HEK293T (cell line): ENCODE measurements around the gene ZDHHC7.

Experiments
- CTCF ChIA-PET: fragments of 350-600 bp; formaldehyde crosslinking; extraction: SDS; loops from one replicate; lab custom pipeline; 2021; ENCODE audit warnings: antibody characterized with exemption, inconsistent platforms; lab: Yijun Ruan, JAX
- POLR2A ChIA-PET: fragments of 350-600 bp; formaldehyde crosslinking; extraction: SDS; loops from one replicate; lab custom pipeline; 2020; ENCODE audit warnings: antibody characterized with exemption, inconsistent platforms; lab: Yijun Ruan, JAX
- DNase-seq: peaks from one replicate; pipeline ENCODE4 v3.0.0; 2012; ENCODE audit warnings: mixed read lengths; ENCODE audit errors: extremely low spot score
- ARNT ChIP-seq: fragments of 450-650 bp; IDR thresholded peaks from 2 replicates; pipeline ENCODE4 v1.6.1; 2017; ENCODE audit warnings: mild to moderate bottlenecking
- CTBP1 ChIP-seq: fragments of 450-650 bp; IDR thresholded peaks from 2 replicates; pipeline ENCODE4 v1.6.1; 2016; ENCODE audit warnings: borderline replicate concordance
- ELF4 ChIP-seq: fragments of 450-650 bp; IDR thresholded peaks from 2 replicates; pipeline ENCODE4 v1.6.1; 2017; ENCODE audit warnings: antibody characterized with exemption
- FOXA1 ChIP-seq: fragments of 450-650 bp; IDR thresholded peaks from 2 replicates; pipeline ENCODE4 v1.6.1; 2016; ENCODE audit warnings: mild to moderate bottlenecking
- FOXK2 ChIP-seq: fragments of 450-650 bp; IDR thresholded peaks from 2 replicates; pipeline ENCODE4 v1.6.1; 2016; ENCODE audit warnings: mild to moderate bottlenecking
- FOXM1 ChIP-seq: fragments of 450-650 bp; IDR thresholded peaks from 2 replicates; pipeline ENCODE4 v1.6.1; 2017; ENCODE audit warnings: mild to moderate bottlenecking, borderline replicate concordance
- HDGF ChIP-seq: fragments of 450-650 bp; IDR thresholded peaks from 2 replicates; pipeline ENCODE4 v1.6.1; 2017; ENCODE audit warnings: antibody characterized with exemption, borderline replicate concordance
- L3MBTL2 ChIP-seq: fragments of 450-650 bp; conservative IDR thresholded peaks from 2 replicates; pipeline ENCODE4 v1.6.1; 2016; ENCODE audit warnings: mild to moderate bottlenecking
- LEF1 ChIP-seq: fragments of 450-650 bp; IDR thresholded peaks from 2 replicates; pipeline ENCODE4 v1.6.1; 2017; ENCODE audit warnings: mild to moderate bottlenecking, borderline replicate concordance
- PKNOX1 ChIP-seq: fragments of 450-650 bp; IDR thresholded peaks from 2 replicates; pipeline ENCODE4 v1.6.1; 2016
- SP1 ChIP-seq: fragments of 450-650 bp; IDR thresholded peaks from 2 replicates; pipeline ENCODE4 v1.6.1; 2017
- SUZ12 ChIP-seq: fragments of 450-650 bp; IDR thresholded peaks from 2 replicates; pipeline ENCODE4 v1.6.1; 2016; ENCODE audit warnings: mild to moderate bottlenecking
- TARDBP ChIP-seq: fragments of 450-650 bp; IDR thresholded peaks from 2 replicates; pipeline ENCODE4 v1.6.1; 2016
- ZNF384 ChIP-seq: fragments of 450-650 bp; IDR thresholded peaks from 2 replicates; pipeline ENCODE4 v1.6.1; 2016

The ZDHHC7 gene

DNA sequence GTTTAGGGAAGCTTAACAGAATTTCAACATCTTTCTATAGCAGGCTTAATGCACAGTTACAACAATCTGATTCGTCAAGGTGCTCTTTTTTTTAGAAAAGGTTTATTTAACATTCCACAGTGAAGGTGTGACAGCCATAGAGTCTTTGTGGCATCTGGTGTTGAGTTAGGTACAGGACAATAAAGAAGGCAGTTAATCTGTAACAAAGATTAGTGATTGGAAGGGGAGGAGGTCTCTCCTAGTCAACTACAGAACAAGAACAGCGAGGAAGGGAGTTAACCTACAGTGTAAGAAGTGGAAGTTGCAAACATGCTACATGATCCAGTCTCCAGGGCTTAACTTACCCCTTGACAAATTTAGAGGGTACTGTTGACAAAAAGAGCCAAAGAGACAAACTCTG, 3.0 kb upstream of the ZDHHC7 start:
- ChIA-PET CTCF (no interaction called here), POLR2A (interaction anchor here (4.2 kb wide), 1 partner anchor 13 kb away, joined by 46 read pairs; the partner anchor contains the start of gene KIAA0513)
- no peak for TF ChIP-seq TARDBP
- no peak for TF ChIP-seq L3MBTL2
- TF ChIP-seq SP1, result no peak
- no peak for TF ChIP-seq FOXM1
- no peak for DNase-seq

DNA sequence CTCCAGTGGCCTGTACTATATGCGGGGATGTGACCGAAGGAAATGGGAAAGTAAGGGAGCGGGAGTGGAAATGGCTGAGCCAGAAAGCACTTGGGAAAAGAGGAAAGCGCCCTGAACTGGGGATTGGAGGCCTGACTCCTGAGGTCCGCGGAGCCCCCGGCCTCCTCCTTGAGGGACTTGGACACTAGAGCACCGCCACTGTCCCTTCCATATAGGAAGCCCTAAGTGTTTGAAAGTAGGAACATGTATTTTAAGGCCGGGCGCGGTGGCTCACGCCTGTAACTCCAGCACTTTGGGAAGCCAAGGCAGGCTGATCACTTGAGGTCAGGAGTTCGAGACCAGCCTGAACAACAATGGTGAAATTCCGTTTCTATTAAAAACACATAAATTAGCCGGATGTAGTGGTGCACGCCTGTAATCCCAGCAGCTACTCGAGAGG, 530 bp upstream of the ZDHHC7 start:
- no peak for DNase-seq
- ChIA-PET POLR2A (interaction anchor here (1.0 to 4.2 kb wide), 9 partner anchors 8 to 333 kb away, joined by 3 to 46 read pairs (median 5); partner anchors contain the start of gene KIAA0513), CTCF (interaction anchor here (0.7 to 1.5 kb wide), 2 partner anchors 39 to 44 kb away, joined by 3 to 9 read pairs; no protein-coding TSS in a partner anchor)
- TF ChIP-seq SP1 (no peak), ARNT (no peak), ELF4 (no peak), FOXA1 (no peak), LEF1 (no peak), FOXM1 (no peak), L3MBTL2 (no peak; the same call in 1 of the 2 replicates), FOXK2 (no peak), ZNF384 (no peak), SUZ12 (no peak)

GRCh38 chr16:85010446-85010930, 847 bp downstream of the ZDHHC7 start:
- POLR2A ChIA-PET, result interaction anchor here (0.8 to 4.2 kb wide), 12 partner anchors 9 to 332 kb away, joined by 3 to 46 read pairs (median 5); partner anchors contain the start of gene KIAA0513
- TF ChIP-seq LEF1, result no peak
- TF ChIP-seq PKNOX1, result peak; percentile 81
- no peak for DNase-seq
- CTCF ChIA-PET, result interaction anchor here (1.5 kb wide), 1 partner anchor 41 kb away, joined by 9 read pairs; no protein-coding TSS in a partner anchor

DNA sequence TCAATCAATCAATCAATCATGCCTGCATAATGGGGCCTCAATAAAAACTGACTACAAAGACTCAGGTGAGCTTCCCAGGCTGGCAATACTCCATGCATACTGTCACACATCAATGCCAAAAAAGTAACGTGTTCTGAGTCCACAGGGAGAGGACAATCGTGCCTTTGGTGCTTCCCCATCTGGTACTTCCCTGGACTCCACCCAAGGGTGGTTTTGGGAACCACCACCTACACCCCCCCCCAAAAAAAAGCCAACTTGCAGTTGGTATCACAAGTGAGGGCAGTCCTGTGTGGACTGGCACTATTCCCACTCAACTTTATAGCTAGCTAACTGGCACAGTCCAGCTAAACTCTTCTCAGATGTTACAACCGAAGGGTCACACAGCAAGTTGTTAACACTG, 3.1 kb downstream of the ZDHHC7 start:
- no peak for DNase-seq
- ChIA-PET CTCF (interaction anchor here (0.5 kb wide), 1 partner anchor 17 kb away, joined by 4 read pairs; no protein-coding TSS in a partner anchor), POLR2A (no interaction called here)
- TF ChIP-seq PKNOX1 (0 out of 2 replicates have a peak, but pooled peaks have one; percentile 29), CTBP1 (no peak)

DNA sequence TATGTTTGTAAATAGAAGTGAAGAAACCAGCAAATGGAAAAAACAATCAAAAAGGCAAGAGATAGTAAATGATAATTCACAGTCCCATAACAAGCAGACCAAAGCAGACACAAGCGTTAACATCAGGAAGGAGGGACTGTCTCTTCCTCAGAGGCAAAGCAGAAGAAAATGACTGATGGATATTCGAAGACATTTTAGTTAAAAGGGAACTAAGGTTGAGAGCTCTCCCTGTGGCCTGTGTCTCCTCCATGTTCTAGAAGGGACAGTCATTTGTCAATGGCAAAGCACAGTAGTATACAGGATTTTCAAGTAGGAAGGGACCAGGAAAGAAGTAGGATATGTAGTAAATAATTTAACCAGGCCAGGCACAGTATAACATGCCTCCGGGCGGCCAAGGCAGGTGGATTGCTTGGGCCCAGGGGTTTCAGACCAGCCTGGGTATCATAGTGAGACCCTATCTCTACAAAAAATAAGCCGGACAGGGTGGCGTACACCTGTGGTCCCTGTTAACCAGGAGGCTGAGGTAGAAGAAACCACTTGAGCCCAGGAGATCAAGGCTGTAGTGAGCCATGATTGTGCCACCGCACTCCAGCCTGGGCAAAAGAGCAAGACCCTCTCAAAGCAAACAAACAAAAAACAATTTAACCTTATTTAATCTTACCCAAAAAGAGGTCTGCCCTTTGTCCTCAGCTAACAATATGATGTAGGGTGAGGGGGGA, 3.7 kb downstream of the ZDHHC7 start:
- DNase-seq, result no peak
- ChIA-PET CTCF (interaction anchor here (0.5 kb wide), 1 partner anchor 18 kb away, joined by 4 read pairs; no protein-coding TSS in a partner anchor), POLR2A (no interaction called here)
- TF ChIP-seq CTBP1 (no peak), SP1 (no peak), ZNF384 (no peak), LEF1 (no peak), SUZ12 (no peak), FOXK2 (no peak), L3MBTL2 (no peak), HDGF (no peak), ARNT (no peak)

DNA sequence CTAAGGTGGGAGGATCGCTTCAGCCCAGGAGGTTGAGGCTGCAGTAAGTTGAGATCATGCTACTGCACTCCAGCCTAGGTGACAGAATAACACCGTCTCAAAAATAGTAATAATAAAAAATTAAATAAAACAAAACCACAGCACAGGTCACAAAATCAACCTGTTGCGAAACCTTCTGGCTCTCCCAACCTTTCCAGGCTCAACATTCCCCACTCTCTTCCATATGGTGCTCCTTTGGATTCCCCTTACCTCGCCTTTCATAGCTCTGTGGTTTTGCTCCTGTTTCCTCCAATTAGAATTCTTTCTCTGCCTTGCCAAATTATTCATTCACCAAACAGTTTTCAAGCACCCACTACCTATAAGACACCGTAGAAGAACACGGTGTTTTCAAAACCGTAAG, 4.7 kb downstream of the ZDHHC7 start:
- CTCF ChIA-PET, result interaction anchor here (1.7 kb wide), 1 partner anchor 35 kb away, joined by 5 read pairs; no protein-coding TSS in a partner anchor
- DNase-seq, result no peak
- TF ChIP-seq LEF1, result no peak
- TF ChIP-seq L3MBTL2, result no peak
- TF ChIP-seq FOXM1, result no peak
- POLR2A ChIA-PET, result no interaction called here

DNA sequence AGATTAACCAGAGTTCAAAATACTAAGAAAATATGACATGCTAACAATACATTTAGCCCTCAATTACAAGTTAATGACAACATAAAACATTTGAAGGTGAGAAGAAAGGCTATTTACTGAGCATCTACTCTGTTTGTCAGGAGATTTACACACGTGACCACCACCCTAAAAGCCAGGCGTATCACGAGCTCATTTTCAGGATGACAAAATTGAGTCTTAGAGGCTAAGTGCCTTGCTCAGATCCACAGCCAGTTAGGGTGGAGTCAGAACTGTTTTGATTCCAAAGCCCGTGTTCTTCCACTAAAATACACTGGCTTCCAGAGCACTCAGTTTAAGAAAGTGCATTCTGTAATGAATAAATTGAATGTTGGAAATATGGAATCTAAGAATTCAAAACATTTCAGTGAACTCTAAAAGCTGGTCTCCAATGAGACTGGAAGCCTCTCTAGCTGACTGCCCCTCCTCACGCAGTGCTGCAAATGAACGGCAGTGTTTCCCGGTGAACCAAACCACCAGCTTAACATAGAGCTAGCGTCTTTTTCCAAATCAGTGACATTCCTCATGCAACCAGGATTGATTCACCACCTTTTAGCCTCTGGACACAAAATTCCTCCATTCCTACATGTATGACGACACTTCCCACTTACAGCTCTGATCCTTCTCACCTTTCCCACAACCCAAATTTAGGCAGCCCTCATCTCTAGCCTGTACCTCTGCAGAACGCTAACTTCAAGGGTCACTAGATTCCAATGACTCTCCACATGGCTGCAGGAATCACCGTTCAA, 5.9 kb downstream of the ZDHHC7 start:
- ChIA-PET CTCF (interaction anchor here (1.7 kb wide), 1 partner anchor 34 kb away, joined by 5 read pairs; no protein-coding TSS in a partner anchor), POLR2A (no interaction called here)
- DNase-seq, result no peak
- no peak for TF ChIP-seq SUZ12
- TF ChIP-seq LEF1, result no peak
- TF ChIP-seq ZNF384, result no peak
- no peak for TF ChIP-seq FOXK2
- no peak for TF ChIP-seq L3MBTL2
- TF ChIP-seq SP1, result no peak
- no peak for TF ChIP-seq FOXA1
- no peak for TF ChIP-seq FOXM1
- no peak for TF ChIP-seq TARDBP
- no peak for TF ChIP-seq ARNT
